WTC11 (cell line): Measurements from ENCODE around the gene PRKN. TPM values are rescaled to one million over a fixed set of nuclear protein-coding genes. Genes with fewer than 3 reads are reported as not detected.

ENCODE experiments used
- ATAC-seq: fragments of 200-7000 bp; cut with Tn5 transposase; 2 replicates; pipeline ENCODE4 v1.10.0; 2021; ENCODE audit warnings: mild to moderate bottlenecking, moderate library complexity
- CTCF ChIA-PET: fragments of 300-600 bp; sonication (Branson Sonifier 250); formaldehyde crosslinking; loops from one replicate; lab custom pipeline; 2021; ENCODE audit warnings: antibody characterized with exemption; lab: Charles Lee
- POLR2A ChIA-PET: fragments of 350-600 bp; sonication (Branson Sonifier 250); formaldehyde crosslinking; loops from one replicate; lab custom pipeline; 2021; ENCODE audit warnings: antibody characterized with exemption; lab: Charles Lee
- DNase-seq: peaks from one replicate; pipeline ENCODE4 v3.0.0; 2021; ENCODE audit warnings: low spot score
- H3K27ac Mint-ChIP-seq: 2 replicates; pipeline ENCODE4 v1.8.0; 2021; ENCODE audit warnings: mixed read lengths
- H3K27me3 Mint-ChIP-seq: 2 replicates; pipeline ENCODE4 v1.8.0; 2021; ENCODE audit warnings: low read depth, mild to moderate bottlenecking, moderate library complexity, mixed read lengths
- H3K36me3 Mint-ChIP-seq: 2 replicates; pipeline ENCODE4 v1.8.0; 2021; ENCODE audit warnings: mixed read lengths
- H3K4me1 Mint-ChIP-seq: 2 replicates; pipeline ENCODE4 v1.8.0; 2022; ENCODE audit warnings: mixed read lengths
- H3K4me3 Mint-ChIP-seq: 2 replicates; pipeline ENCODE4 v1.8.0; 2021; ENCODE audit warnings: mild to moderate bottlenecking, moderate library complexity, mixed read lengths
- H3K9me3 Mint-ChIP-seq: 2 replicates; pipeline ENCODE4 v1.8.0; 2021; ENCODE audit warnings: mixed read lengths
- ATF3 ChIP-seq: sonication (generic); formaldehyde crosslinking; conservative IDR thresholded peaks from 2 replicates; pipeline ENCODE4 v1.8.1; 2022; ENCODE audit warnings: mild to moderate bottlenecking, missing genetic modification reagents
- CDX4 ChIP-seq: fragments of 250-450 bp; sonication (Bioruptor Pico); IDR thresholded peaks from 2 replicates; pipeline ENCODE4 v1.9.0; 2021; ENCODE audit warnings: moderate library complexity, mild to moderate bottlenecking, inconsistent platforms, borderline replicate concordance
- CREB1 ChIP-seq: sonication (generic); formaldehyde crosslinking; IDR thresholded peaks from 2 replicates; pipeline ENCODE4 v1.8.0; 2023; ENCODE audit warnings: mild to moderate bottlenecking, missing genetic modification reagents
- E2F1 ChIP-seq: sonication (generic); formaldehyde crosslinking; IDR thresholded peaks from 2 replicates; pipeline ENCODE4 v1.8.0; 2022; ENCODE audit warnings: mild to moderate bottlenecking, missing genetic modification reagents
- E2F5 ChIP-seq: sonication (generic); formaldehyde crosslinking; IDR thresholded peaks from 2 replicates; pipeline ENCODE4 v1.8.1; 2022; ENCODE audit warnings: mild to moderate bottlenecking, moderate library complexity, missing genetic modification reagents
- FOXP4 ChIP-seq: sonication (generic); formaldehyde crosslinking; IDR thresholded peaks from 2 replicates; pipeline ENCODE4 v1.8.0; 2022; ENCODE audit warnings: mild to moderate bottlenecking, missing genetic modification reagents
- IRF2 ChIP-seq: sonication (generic); formaldehyde crosslinking; IDR thresholded peaks from 2 replicates; pipeline ENCODE4 v1.8.0; 2022; ENCODE audit warnings: low read depth, missing genetic modification reagents, borderline replicate concordance
- JUN ChIP-seq: sonication (generic); formaldehyde crosslinking; IDR thresholded peaks from 2 replicates; pipeline ENCODE4 v1.8.0; 2023; ENCODE audit warnings: mild to moderate bottlenecking, missing genetic modification reagents
- KAT7 ChIP-seq: sonication (generic); formaldehyde crosslinking; IDR thresholded peaks from 2 replicates; pipeline ENCODE4 v1.8.1; 2023; ENCODE audit warnings: missing genetic modification reagents, mild to moderate bottlenecking, borderline replicate concordance
- MAX ChIP-seq: sonication (generic); formaldehyde crosslinking; IDR thresholded peaks from 2 replicates; pipeline ENCODE4 v1.8.0; 2022; ENCODE audit warnings: mild to moderate bottlenecking, missing genetic modification reagents
- NR1H2 ChIP-seq: sonication (generic); formaldehyde crosslinking; IDR thresholded peaks from 2 replicates; pipeline ENCODE4 v1.9.0; 2021; ENCODE audit warnings: mild to moderate bottlenecking, moderate library complexity, missing genetic modification reagents
- NR3C1 ChIP-seq: sonication (generic); formaldehyde crosslinking; conservative IDR thresholded peaks from 2 replicates; pipeline ENCODE4 v1.8.1; 2023; ENCODE audit warnings: low read depth, mild to moderate bottlenecking, missing genetic modification reagents
- OVOL2 ChIP-seq: fragments of 250-450 bp; sonication (Bioruptor Pico); IDR thresholded peaks from 2 replicates; pipeline ENCODE4 v1.9.0; 2021; ENCODE audit warnings: mild to moderate bottlenecking, borderline replicate concordance
- RELA ChIP-seq: sonication (generic); formaldehyde crosslinking; IDR thresholded peaks from 2 replicates; pipeline ENCODE4 v1.8.1; 2022; ENCODE audit warnings: missing genetic modification reagents, mild to moderate bottlenecking, borderline replicate concordance
- TEAD4 ChIP-seq: sonication (generic); formaldehyde crosslinking; IDR thresholded peaks from 2 replicates; pipeline ENCODE4 v1.8.0; 2022; ENCODE audit warnings: mild to moderate bottlenecking, missing genetic modification reagents
- ZNF263 ChIP-seq: sonication (generic); formaldehyde crosslinking; IDR thresholded peaks from 2 replicates; pipeline ENCODE4 v1.8.1; 2022; ENCODE audit warnings: low read depth, mild to moderate bottlenecking, moderate library complexity, missing genetic modification reagents
- ZNF396 ChIP-seq: fragments of 250-450 bp; sonication (Bioruptor Pico); IDR thresholded peaks from 2 replicates; pipeline ENCODE4 v1.8.0; 2021; ENCODE audit warnings: mild to moderate bottlenecking, moderate library complexity, borderline replicate concordance
- ZNF423 ChIP-seq: fragments of 250-450 bp; sonication (Bioruptor Pico); IDR thresholded peaks from 2 replicates; pipeline ENCODE4 v2.1.2; 2022; ENCODE audit warnings: mild to moderate bottlenecking, moderate library complexity
- ZNF532 ChIP-seq: fragments of 250-450 bp; sonication (Bioruptor Pico); IDR thresholded peaks from 2 replicates; pipeline ENCODE4 v1.9.0; 2021; ENCODE audit warnings: mild to moderate bottlenecking, borderline replicate concordance
- total RNA-seq: library from RNA; stranded (reverse); gene quantifications from 3 replicates; pipeline ENCODE4 v1.2.3, GENCODE V29; 2021

The PRKN gene
- total RNA-seq, 1 experiment from 2014 or later, result 0.59 TPM

- ChIA-PET POLR2A (no interaction called here), CTCF (interaction anchor here (1.0 kb wide), 1 partner anchor 131 kb away, joined by 4 read pairs; no protein-coding TSS in a partner anchor)
- Mint-ChIP-seq H3K36me3 (peaks cover 3% of the 10 kb centered on the region; the same call in 1 of the 2 replicates), H3K9me3 (peaks cover 17% of the 10 kb centered on the region), H3K4me1 (peaks cover 26% of the 10 kb centered on the region), H3K27ac (no peak overlapping the region)
- DNase-seq (no peak), ATAC-seq (no peak)
- TF ChIP-seq RELA (CRISPR knock-in tag) (no peak), KAT7 (CRISPR knock-in tag) (no peak), E2F5 (no peak), ZNF532 (CRISPR knock-in tag) (no peak), CREB1 (CRISPR knock-in tag) (no peak), E2F1 (CRISPR knock-in tag) (no peak), JUN (CRISPR knock-in tag) (no peak), IRF2 (no peak), MAX (CRISPR knock-in tag) (no peak), NR1H2 (CRISPR knock-in tag) (no peak), ZNF423 (CRISPR knock-in tag) (no peak), CDX4 (no peak), NR3C1 (CRISPR knock-in tag) (no peak), FOXP4 (no peak), OVOL2 (CRISPR knock-in tag) (no peak)
- TF ChIP-seq, all 79 proteins: peak for 0
- H3K27me3 Mint-ChIP-seq, result no peaks in the 10 kb centered on the region
- H3K4me3 Mint-ChIP-seq, result no peak overlapping the region
These were observed 1178.8 kb downstream of the PRKN start for GRCh38 chr6:161548713-161549296.

- TF ChIP-seq NR3C1 (CRISPR knock-in tag) (no peak), TEAD4 (CRISPR knock-in tag) (no peak), ATF3 (CRISPR knock-in tag) (no peak), ZNF263 (CRISPR knock-in tag) (no peak), ZNF396 (no peak)
These were observed 1179.9 kb downstream of the PRKN start for GRCh38 chr6:161547617-161548016.

More at GRCh38 chr6:161547617-161548016, 1179.9 kb downstream of the PRKN start:
- ChIA-PET POLR2A (interaction anchor here (0.6 kb wide), 1 partner anchor 837 kb away, joined by 3 read pairs; no protein-coding TSS in a partner anchor), CTCF (interaction anchor here (0.9 kb wide), 1 partner anchor 130 kb away, joined by 4 read pairs; no protein-coding TSS in a partner anchor)
- H3K27me3 Mint-ChIP-seq, result no peaks in the 10 kb centered on the region
- ATAC-seq (no peak), DNase-seq (no peak)
- peaks cover 26% of the 10 kb centered on the region for H3K4me1 Mint-ChIP-seq
- no peak overlapping the region for H3K4me3 Mint-ChIP-seq
- 0 out of 2 replicates have a peak, but pooled peaks cover 6% of the 10 kb centered on the region for H3K9me3 Mint-ChIP-seq
- no peak overlapping the region for H3K27ac Mint-ChIP-seq
- H3K36me3 Mint-ChIP-seq, result no peaks in the 10 kb centered on the region
